GM19240 (cell line): Measurements from ENCODE around the gene MICALL2.

ENCODE experiments used
- DNase-seq: peaks from one replicate; pipeline ENCODE4 v3.0.0; 2011; ENCODE audit warnings: low spot score; ENCODE audit not compliant: insufficient read length

The MICALL2 gene

GRCh38 chr7:1458683-1459511 lies at the start of gene MICALL2:
MICALL2 (minus strand) TSS chr7:1459470; CDS start chr7:1459326, 144 bp downstream.
- DNase-seq: no peak

GRCh38 chr7:1508277-1508758 lies 49.0 kb upstream of the MICALL2 start:
- DNase-seq: no peak

- no peak for DNase-seq
Measured at GRCh38 chr7:1505731-1506550, 46.7 kb upstream of the MICALL2 start.

GRCh38 chr7:1503816-1504775 lies 44.8 kb upstream of the MICALL2 start, which contains the start of gene INTS1:
INTS1 (minus strand) TSS chr7:1504389; CDS start chr7:1503960, 429 bp downstream.
- peak; percentile 99 for DNase-seq

- DNase-seq: no peak
Measured at GRCh38 chr7:1503390-1503789, 44.1 kb upstream of the MICALL2 start.

- no peak for DNase-seq
Measured at GRCh38 chr7:1502845-1503244, 43.6 kb upstream of the MICALL2 start.

- DNase-seq: no peak
Measured at GRCh38 chr7:1501487-1502270, 42.4 kb upstream of the MICALL2 start.

GRCh38 chr7:1500064-1500807 lies 41.0 kb upstream of the MICALL2 start:
- DNase-seq: no peak

GRCh38 chr7:1499367-1500029 lies 40.2 kb upstream of the MICALL2 start:
- no peak for DNase-seq

- no peak for DNase-seq
Measured at GRCh38 chr7:1498370-1499305, 39.4 kb upstream of the MICALL2 start.

GRCh38 chr7:1497293-1497927 lies 38.1 kb upstream of the MICALL2 start:
- DNase-seq: no peak

GRCh38 chr7:1496531-1497292 lies 37.4 kb upstream of the MICALL2 start:
- DNase-seq: no peak

GRCh38 chr7:1495564-1496242 lies 36.4 kb upstream of the MICALL2 start:
- no peak for DNase-seq

GRCh38 chr7:1494866-1495563 lies 35.7 kb upstream of the MICALL2 start:
- no peak for DNase-seq

- DNase-seq: no peak
Measured at GRCh38 chr7:1494447-1494846, 35.2 kb upstream of the MICALL2 start.
